Activated naive CD8-positive, alpha-beta T cell treated with anti-CD3 and anti-CD28 coated beads for 36 hours (primary cell): Measurements from ENCODE around the gene CACHD1. TPM values are rescaled to one million over a fixed set of nuclear protein-coding genes. Genes with fewer than 3 reads are reported as not detected.

ENCODE experiments used
- DNase-seq: peaks from one replicate; pipeline ENCODE4 v3.0.0; 2021
- H3K27ac Mint-ChIP-seq: one replicate; pipeline ENCODE4 v1.8.0; 2022; ENCODE audit warnings: mild to moderate bottlenecking, moderate library complexity, mixed read lengths
- H3K27me3 Mint-ChIP-seq: one replicate; pipeline ENCODE4 v1.8.0; 2022; ENCODE audit warnings: mild to moderate bottlenecking, mixed read lengths
- H3K36me3 Mint-ChIP-seq: one replicate; pipeline ENCODE4 v1.8.0; 2021; ENCODE audit warnings: mild to moderate bottlenecking, mixed read lengths
- H3K4me1 Mint-ChIP-seq: one replicate; pipeline ENCODE4 v1.8.0; 2021; ENCODE audit warnings: mixed read lengths
- H3K4me3 Mint-ChIP-seq: one replicate; pipeline ENCODE4 v1.8.0; 2022; ENCODE audit warnings: mild to moderate bottlenecking, moderate library complexity, mixed read lengths
- H3K9me3 Mint-ChIP-seq: one replicate; pipeline ENCODE4 v1.8.0; 2022; ENCODE audit warnings: mixed read lengths
- total RNA-seq, 2 experiments: library from RNA; stranded (reverse); gene quantifications; one replicate each; pipeline ENCODE4 v1.2.3, GENCODE V29; 2021

CACHD1 gene
- total RNA-seq, 2 experiments from 2014 or later = 3.3 to 3.4 TPM

DNA sequence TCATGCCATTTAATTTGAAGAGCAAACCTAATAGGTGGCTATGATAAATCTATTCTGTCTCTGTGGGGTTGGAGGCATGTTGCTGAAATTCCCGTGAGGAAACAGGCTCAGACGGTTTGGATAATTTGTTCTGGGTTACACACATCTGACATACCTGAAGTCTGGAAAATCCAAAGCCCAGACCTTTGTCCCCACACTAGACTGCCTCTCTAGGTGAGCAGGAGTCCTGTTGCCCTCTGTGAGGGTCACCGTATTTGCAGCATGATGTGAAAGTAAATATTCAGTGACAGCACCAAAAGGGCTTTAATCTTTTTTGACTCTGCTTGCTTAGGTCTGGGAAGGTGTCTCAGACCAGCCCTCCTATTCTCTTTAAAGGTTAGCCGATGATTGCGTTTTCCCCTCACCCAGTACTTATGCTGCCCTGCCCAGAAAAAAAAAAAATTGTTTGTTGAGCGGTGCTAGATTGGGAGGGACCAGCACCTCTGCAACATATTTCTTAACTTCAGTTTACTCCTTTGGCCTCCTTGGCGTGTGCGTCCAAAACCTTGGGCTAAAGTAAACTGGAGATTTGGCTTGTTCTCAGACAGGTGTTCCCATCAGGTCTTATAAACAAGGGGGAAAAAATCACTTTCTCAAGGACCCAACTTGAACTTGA, 67.0 kb downstream of the CACHD1 start:
- peaks cover 2% of the 10 kb centered on the region for H3K9me3 Mint-ChIP-seq

GRCh38 chr1:64537942-64538341, 68.0 kb downstream of the CACHD1 start:
- Mint-ChIP-seq H3K9me3 (peaks cover 2% of the 10 kb centered on the region), H3K27ac (peak overlapping the region; percentile 63), H3K36me3 (peaks cover 5% of the 10 kb centered on the region), H3K4me1 (peaks cover 43% of the 10 kb centered on the region), H3K27me3 (no peaks in the 10 kb centered on the region), H3K4me3 (no peak overlapping the region)
- DNase-seq = peak; percentile 39

More for the DNA sequence above, 67.0 kb downstream of the CACHD1 start:
- H3K27ac Mint-ChIP-seq = peak overlapping the region; percentile 12
- H3K4me1 Mint-ChIP-seq = peaks cover 46% of the 10 kb centered on the region
- H3K4me3 Mint-ChIP-seq = no peak overlapping the region
- no peak for DNase-seq
- H3K36me3 Mint-ChIP-seq = peaks cover 9% of the 10 kb centered on the region
- no peaks in the 10 kb centered on the region for H3K27me3 Mint-ChIP-seq

DNA sequence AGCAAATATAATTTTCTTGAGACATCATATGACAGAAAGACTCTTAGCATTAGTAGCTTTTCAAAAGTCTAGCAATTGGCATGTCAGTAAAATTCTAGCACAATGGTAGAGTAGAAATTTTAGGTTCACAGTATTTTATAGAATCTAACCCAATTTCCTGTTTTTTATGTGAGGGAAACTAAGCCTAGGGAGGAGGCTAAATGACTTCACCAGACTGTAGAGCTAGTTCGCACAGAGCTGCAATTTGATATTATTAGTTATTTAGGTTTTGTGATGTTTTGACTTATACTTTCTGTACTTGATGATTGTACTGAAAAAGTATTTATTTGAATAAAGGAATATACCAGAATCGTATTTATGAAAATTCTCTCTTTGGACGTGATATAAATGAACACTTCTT, 68.5 kb downstream of the CACHD1 start:
- H3K4me3 Mint-ChIP-seq = no peak overlapping the region
- H3K4me1 Mint-ChIP-seq = peaks cover 43% of the 10 kb centered on the region
- DNase-seq = no peak
- H3K36me3 Mint-ChIP-seq = peaks cover 5% of the 10 kb centered on the region
- no peak overlapping the region for H3K27ac Mint-ChIP-seq
- peaks cover 2% of the 10 kb centered on the region for H3K9me3 Mint-ChIP-seq
- H3K27me3 Mint-ChIP-seq = no peaks in the 10 kb centered on the region

DNA sequence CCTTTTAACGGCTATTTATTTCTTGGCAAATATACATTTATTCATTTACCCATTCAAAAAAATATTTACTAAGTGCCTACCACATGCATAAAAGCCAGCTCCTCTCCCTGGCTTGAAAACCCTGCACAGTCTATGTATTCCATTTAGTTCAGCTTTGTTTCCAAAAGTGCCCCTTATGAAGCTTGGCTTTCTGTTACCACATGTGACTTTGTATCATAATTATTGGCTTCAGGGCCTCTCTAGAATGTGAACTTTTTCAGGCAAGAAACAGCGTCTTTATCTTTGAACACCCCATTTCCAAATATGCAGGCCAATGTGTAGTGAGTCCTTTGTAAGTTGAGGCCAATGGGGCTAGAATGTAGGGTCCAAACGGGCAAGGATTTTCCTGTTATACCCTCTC, 69.4 kb downstream of the CACHD1 start:
- H3K9me3 Mint-ChIP-seq = no peaks in the 10 kb centered on the region

DNA sequence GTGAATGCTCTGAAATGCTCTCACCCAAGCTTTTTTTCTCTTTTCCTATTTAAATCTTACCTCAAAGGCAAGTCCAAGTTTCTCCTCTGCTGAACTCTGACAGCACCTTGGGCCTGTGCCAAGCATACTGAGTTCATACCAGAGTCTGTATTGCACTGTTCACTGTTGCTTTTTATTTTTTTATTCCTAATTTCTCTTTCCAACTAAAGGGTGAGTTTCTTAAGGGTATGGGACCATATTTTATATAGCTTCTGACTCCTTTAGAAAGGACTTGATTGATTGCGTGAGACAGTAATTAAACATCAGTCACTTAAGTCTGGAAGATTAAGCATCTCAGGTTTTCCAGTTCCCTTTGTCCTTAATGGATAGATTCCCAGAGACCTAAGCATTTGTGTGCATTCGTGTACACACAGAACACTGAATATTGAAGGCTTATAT, 69.9 kb downstream of the CACHD1 start:
- H3K27me3 Mint-ChIP-seq = no peaks in the 10 kb centered on the region
- H3K27ac Mint-ChIP-seq = peak overlapping the region; percentile 94
- no peaks in the 10 kb centered on the region for H3K9me3 Mint-ChIP-seq
- peaks cover 5% of the 10 kb centered on the region for H3K36me3 Mint-ChIP-seq
- H3K4me1 Mint-ChIP-seq = peaks cover 53% of the 10 kb centered on the region
- H3K4me3 Mint-ChIP-seq = peak overlapping the region; percentile 65
- DNase-seq = no peak

More for the DNA sequence above, 69.4 kb downstream of the CACHD1 start:
- Mint-ChIP-seq H3K4me3 (no peak overlapping the region), H3K4me1 (peaks cover 48% of the 10 kb centered on the region), H3K27me3 (no peaks in the 10 kb centered on the region), H3K27ac (peak overlapping the region; percentile 77), H3K36me3 (peaks cover 5% of the 10 kb centered on the region)
- DNase-seq = no peak

GRCh38 chr1:64540265-64540791, 70.4 kb downstream of the CACHD1 start:
- peak; percentile 9 for DNase-seq
- no peaks in the 10 kb centered on the region for H3K27me3 Mint-ChIP-seq
- peak overlapping the region; percentile 65 for H3K4me3 Mint-ChIP-seq
- no peaks in the 10 kb centered on the region for H3K9me3 Mint-ChIP-seq
- H3K27ac Mint-ChIP-seq = peak overlapping the region; percentile 94
- peaks cover 59% of the 10 kb centered on the region for H3K4me1 Mint-ChIP-seq
- peaks cover 5% of the 10 kb centered on the region for H3K36me3 Mint-ChIP-seq

DNA sequence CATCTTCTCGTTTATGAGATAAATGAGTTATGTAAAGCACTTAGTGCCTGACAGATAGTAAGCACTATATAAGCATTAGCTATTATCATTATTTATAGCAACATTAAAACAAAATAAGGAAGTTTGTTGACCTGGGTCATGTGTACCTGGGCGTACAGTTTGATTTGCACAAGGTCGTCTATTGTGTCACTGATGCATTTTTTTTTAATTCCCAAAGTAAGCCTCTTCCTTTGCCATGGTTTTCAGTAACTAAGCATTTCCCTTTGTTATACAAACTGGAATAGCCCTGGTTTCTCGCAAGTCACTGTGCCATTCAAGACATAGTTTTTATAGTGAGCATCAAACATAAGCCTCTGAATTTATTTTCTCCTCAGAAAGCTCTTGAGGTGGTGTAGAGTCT, 72.2 kb downstream of the CACHD1 start:
- H3K27ac Mint-ChIP-seq = no peak overlapping the region
- H3K9me3 Mint-ChIP-seq = no peaks in the 10 kb centered on the region
- H3K4me1 Mint-ChIP-seq = peaks cover 57% of the 10 kb centered on the region
- no peak for DNase-seq
- no peak overlapping the region for H3K4me3 Mint-ChIP-seq
- no peaks in the 10 kb centered on the region for H3K27me3 Mint-ChIP-seq
- H3K36me3 Mint-ChIP-seq = peaks cover 5% of the 10 kb centered on the region

DNA sequence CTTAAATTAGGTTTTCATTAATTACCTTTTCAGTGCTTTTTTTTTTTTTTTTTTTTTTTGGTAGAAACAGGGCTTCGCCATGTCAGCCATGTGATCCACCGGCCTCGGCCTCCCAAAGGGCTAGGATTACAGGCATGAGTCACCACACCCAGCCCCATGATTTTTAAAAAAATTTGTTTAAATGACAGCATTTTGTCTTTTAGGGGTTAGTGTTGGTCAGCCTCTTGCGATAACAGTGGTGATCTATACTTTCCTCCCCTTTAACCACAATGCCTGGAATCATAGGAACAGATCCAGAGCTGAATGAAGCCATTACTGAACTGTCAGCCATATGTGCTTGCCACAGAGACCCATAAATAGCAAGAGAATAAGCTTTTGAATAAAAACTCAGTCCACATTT, 73.9 kb downstream of the CACHD1 start:
- no peak overlapping the region for H3K27ac Mint-ChIP-seq
- no peak for DNase-seq
- H3K36me3 Mint-ChIP-seq = peaks cover 5% of the 10 kb centered on the region
- no peaks in the 10 kb centered on the region for H3K9me3 Mint-ChIP-seq
- H3K4me1 Mint-ChIP-seq = peaks cover 55% of the 10 kb centered on the region
- H3K4me3 Mint-ChIP-seq = no peak overlapping the region
- H3K27me3 Mint-ChIP-seq = no peaks in the 10 kb centered on the region

DNA sequence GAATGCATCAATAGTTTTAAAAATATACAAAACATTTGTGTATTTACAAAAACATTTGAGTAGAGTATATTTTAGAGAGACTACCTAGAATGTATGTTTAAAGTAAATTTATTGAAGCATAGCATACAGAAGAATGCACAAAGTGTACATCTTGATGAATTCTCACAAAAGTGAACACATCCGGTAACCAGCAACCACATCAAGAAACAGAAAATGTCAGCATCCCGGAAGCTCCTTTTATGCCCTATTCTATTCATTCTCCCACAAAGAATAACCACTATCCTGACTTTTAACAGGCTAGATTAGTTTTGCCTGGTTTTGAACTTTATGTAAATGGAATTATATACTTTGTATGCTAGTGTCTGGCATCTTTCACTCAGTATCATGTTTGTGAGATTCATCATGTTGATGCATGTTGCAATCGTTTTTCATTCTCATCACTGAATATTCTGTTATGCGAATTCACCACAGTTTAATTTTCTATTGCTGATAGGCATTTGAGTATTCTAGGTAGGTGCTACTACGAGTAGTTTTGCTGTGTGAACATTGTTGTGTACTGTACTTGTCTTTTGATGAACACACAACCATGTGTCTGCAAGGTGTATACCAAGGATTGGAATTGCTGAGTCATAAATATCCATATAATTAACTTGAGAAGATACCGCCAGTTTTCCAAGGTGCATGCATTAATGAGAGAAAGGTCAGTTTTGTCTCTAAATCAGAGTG, 75.4 kb downstream of the CACHD1 start:
- Mint-ChIP-seq H3K9me3 (no peaks in the 10 kb centered on the region), H3K4me1 (peaks cover 53% of the 10 kb centered on the region), H3K36me3 (peaks cover 2% of the 10 kb centered on the region), H3K4me3 (peak overlapping the region; percentile 10), H3K27ac (peak overlapping the region; percentile 16), H3K27me3 (no peaks in the 10 kb centered on the region)
- peak; percentile 10 for DNase-seq

- Mint-ChIP-seq H3K36me3 (no peaks in the 10 kb centered on the region), H3K27ac (no peak overlapping the region), H3K27me3 (no peaks in the 10 kb centered on the region), H3K9me3 (no peaks in the 10 kb centered on the region), H3K4me1 (peaks cover 53% of the 10 kb centered on the region), H3K4me3 (no peak overlapping the region)
- DNase-seq = no peak
Observed at GRCh38 chr1:64546013-64546412, 76.1 kb downstream of the CACHD1 start.

- Mint-ChIP-seq H3K9me3 (no peaks in the 10 kb centered on the region), H3K4me1 (peaks cover 53% of the 10 kb centered on the region), H3K27ac (peak overlapping the region; percentile 46), H3K36me3 (no peaks in the 10 kb centered on the region), H3K27me3 (no peaks in the 10 kb centered on the region), H3K4me3 (no peak overlapping the region)
- no peak for DNase-seq
Observed at GRCh38 chr1:64549464-64550239, 79.7 kb downstream of the CACHD1 start.

DNA sequence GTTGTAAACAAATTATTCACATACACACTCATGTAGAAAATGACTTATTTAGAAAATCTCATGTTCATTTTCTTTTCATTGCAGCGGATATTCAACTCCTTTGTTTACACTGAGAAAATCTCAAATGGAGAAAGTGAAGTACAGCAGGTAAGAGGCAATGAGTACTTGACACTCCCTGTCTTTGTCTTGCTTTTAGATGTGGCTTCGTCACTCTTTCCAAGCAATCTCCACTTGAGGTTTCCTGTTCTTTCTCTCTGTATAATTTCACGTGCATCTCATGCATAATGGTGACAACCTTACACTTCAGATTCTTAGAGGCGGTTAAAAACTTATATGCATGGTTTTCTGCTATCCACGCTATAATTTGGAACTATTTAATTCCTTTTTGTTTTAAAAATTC, 80.6 kb downstream of the CACHD1 start:
- peak overlapping the region; percentile 14 for H3K4me3 Mint-ChIP-seq
- DNase-seq = no peak

GRCh38 chr1:64550946-64551605, 81.1 kb downstream of the CACHD1 start:
- no peak for DNase-seq
- H3K27me3 Mint-ChIP-seq = no peaks in the 10 kb centered on the region
- H3K9me3 Mint-ChIP-seq = no peaks in the 10 kb centered on the region
- H3K4me1 Mint-ChIP-seq = peaks cover 46% of the 10 kb centered on the region
- H3K4me3 Mint-ChIP-seq = peak overlapping the region; percentile 14
- H3K36me3 Mint-ChIP-seq = no peaks in the 10 kb centered on the region
- no peak overlapping the region for H3K27ac Mint-ChIP-seq

More for the DNA sequence above, 80.6 kb downstream of the CACHD1 start:
- H3K27ac Mint-ChIP-seq = no peak overlapping the region
- no peaks in the 10 kb centered on the region for H3K27me3 Mint-ChIP-seq
- no peaks in the 10 kb centered on the region for H3K36me3 Mint-ChIP-seq
- no peaks in the 10 kb centered on the region for H3K9me3 Mint-ChIP-seq
- peaks cover 44% of the 10 kb centered on the region for H3K4me1 Mint-ChIP-seq

DNA sequence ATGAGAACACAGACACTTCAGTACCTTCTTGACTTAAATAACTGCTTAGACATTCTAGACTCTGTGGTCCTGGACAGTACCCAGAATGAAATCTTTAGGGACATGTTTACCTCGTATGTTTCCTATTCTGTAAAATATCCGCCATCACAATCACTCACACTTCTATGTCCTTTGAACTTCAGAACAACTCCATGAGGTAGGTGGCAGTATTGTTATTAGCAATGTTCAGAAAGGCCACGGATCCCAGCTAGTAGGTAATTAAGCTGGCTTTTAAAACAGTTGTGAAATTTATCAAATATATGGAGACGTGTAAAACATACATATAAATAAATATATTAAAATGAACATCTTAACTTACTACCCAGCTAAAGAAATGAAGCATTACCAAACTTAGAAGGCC, 83.4 kb downstream of the CACHD1 start:
- Mint-ChIP-seq H3K9me3 (no peaks in the 10 kb centered on the region), H3K27me3 (no peaks in the 10 kb centered on the region), H3K36me3 (peaks cover 7% of the 10 kb centered on the region), H3K4me1 (peaks cover 44% of the 10 kb centered on the region), H3K27ac (no peak overlapping the region), H3K4me3 (no peak overlapping the region)
- no peak for DNase-seq
